Measurements from ENCODE around the gene COL4A2.
A peak's percentile ranks its signal among the peaks of the same experiment; 100 is the strongest.

The COL4A2 gene

GRCh38 chr13:110306960-110307766 is at the start of gene COL4A2, which contains the start of gene COL4A1:
TSS of gene COL4A2 (plus strand) at chr13:110307284. CDS start at chr13:110307904, 620 bp downstream.
TSS of gene COL4A1 (minus strand) at chr13:110307157. CDS start at chr13:110307027, 130 bp downstream.
- DNase-seq, result no peak

- no peak for DNase-seq
Observed at GRCh38 chr13:110257408-110257807, 49.7 kb upstream of the COL4A2 start.

GRCh38 chr13:110258876-110259631 is 48.0 kb upstream of the COL4A2 start:
- DNase-seq, result no peak

GRCh38 chr13:110259651-110260050 is 47.4 kb upstream of the COL4A2 start:
- DNase-seq, result no peak

- no peak for DNase-seq
Observed at GRCh38 chr13:110261166-110262081, 45.7 kb upstream of the COL4A2 start.

- DNase-seq, result no peak
Observed at GRCh38 chr13:110262082-110262436, 45.0 kb upstream of the COL4A2 start.

GRCh38 chr13:110262508-110263291 is 44.4 kb upstream of the COL4A2 start:
- DNase-seq, result no peak

- DNase-seq, result no peak
Observed at GRCh38 chr13:110263404-110263803, 43.7 kb upstream of the COL4A2 start.

GRCh38 chr13:110263888-110264287 is 43.2 kb upstream of the COL4A2 start:
- DNase-seq, result no peak

GRCh38 chr13:110264685-110265275 is 42.3 kb upstream of the COL4A2 start:
- DNase-seq, result no peak

- no peak for DNase-seq
Observed at GRCh38 chr13:110265341-110265681, 41.8 kb upstream of the COL4A2 start.

- DNase-seq, result no peak
Observed at GRCh38 chr13:110265682-110266430, 41.2 kb upstream of the COL4A2 start.

GRCh38 chr13:110266431-110266809 is 40.7 kb upstream of the COL4A2 start:
- no peak for DNase-seq

- no peak for DNase-seq
Observed at GRCh38 chr13:110266983-110267382, 40.1 kb upstream of the COL4A2 start.

- DNase-seq, result no peak
Observed at GRCh38 chr13:110268061-110268460, 39.0 kb upstream of the COL4A2 start.

- DNase-seq, result no peak
Observed at GRCh38 chr13:110268576-110269185, 38.4 kb upstream of the COL4A2 start.

- no peak for DNase-seq
Observed at GRCh38 chr13:110269509-110270185, 37.4 kb upstream of the COL4A2 start.

- DNase-seq, result no peak
Observed at GRCh38 chr13:110270507-110270906, 36.6 kb upstream of the COL4A2 start.

GRCh38 chr13:110271313-110271712 is 35.8 kb upstream of the COL4A2 start:
- no peak for DNase-seq

GRCh38 chr13:110272227-110272626 is 34.9 kb upstream of the COL4A2 start:
- DNase-seq, result peak; percentile 24
